Measurements from ENCODE around the gene GTSE1.

GTSE1 gene

DNA sequence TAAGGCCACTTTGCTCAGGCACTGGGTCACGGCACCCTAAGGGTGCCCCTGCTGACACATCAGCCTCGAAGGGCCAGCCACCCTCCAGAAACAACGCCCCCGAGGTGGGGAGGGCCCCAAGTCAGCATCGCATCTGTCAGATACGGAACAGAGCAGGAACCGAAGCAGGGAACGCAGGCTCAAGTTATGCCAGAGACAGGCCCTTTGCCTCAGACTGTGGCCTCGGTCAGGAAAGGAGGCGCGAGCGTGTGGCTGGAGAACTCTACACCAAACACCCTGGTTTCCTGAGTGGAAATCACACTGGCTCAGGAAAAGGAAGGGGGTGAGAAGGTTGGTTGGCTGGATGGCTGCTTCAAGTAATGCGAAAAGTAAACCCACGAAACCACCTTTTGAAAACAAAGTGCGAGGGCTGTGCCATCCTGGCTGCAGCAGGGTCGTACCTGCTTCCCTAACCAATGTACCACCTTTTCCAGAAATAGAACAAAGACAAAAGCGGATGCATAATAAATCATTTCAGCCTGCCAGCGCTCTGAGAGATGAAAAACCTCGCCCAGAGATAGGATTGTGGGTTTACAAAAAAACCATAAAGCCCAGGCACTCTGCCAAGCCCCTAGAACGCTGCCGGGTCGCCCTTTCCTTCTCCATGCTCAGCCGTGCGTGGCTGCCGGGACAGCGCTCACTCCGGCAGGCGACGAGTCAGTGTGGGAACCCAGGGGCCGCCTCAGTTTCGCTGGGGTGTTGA, 77.4 kb downstream of the GTSE1 start:
- no peak overlapping the region for H3K27ac ChIP-seq (ENCODE audit: low read length, poor library complexity, severe bottlenecking)
- no peak overlapping the region for H3K18ac ChIP-seq (ENCODE audit: low read depth in 1 of 2, low read length in 2 of 2)
- no peaks in the 10 kb centered on the region for H3K79me1 ChIP-seq (replicated peaks; ENCODE audit: low read length, poor library complexity, severe bottlenecking)
- peaks cover 13% of the 10 kb centered on the region for H3K9me3 ChIP-seq (ENCODE audit: control insufficient read depth, low read length)
- no peak overlapping the region for H4K8ac ChIP-seq (ENCODE audit: low read length)
- WGBS: 90% methylated on average over 29 of the region's 31 CpGs
- no peak overlapping the region for H2BK120ac ChIP-seq (ENCODE audit: low read depth, low read length)
- peaks cover 44% of the 10 kb centered on the region for H3K4me1 ChIP-seq (ENCODE audit: control insufficient read depth, insufficient read depth, low read depth, low read length)
- no peak overlapping the region for H3K4ac ChIP-seq (ENCODE audit: low read depth in 1 of 2, low read length in 2 of 2)
- no peak overlapping the region for H2AFZ ChIP-seq (ENCODE audit: low read depth, low read length)
- H3K36me3 ChIP-seq (ENCODE audit: control insufficient read depth in 1 of 2, insufficient read depth in 2 of 2, low read depth in 1 of 2, low read length in 2 of 2): peaks cover 0 to 54% of the 10 kb centered on the region in 2 experiments
- no peak overlapping the region for H2AK5ac ChIP-seq (ENCODE audit: low read length, severe bottlenecking)
- no peak overlapping the region for H2BK5ac ChIP-seq (ENCODE audit: low read depth, low read length, poor library complexity, severe bottlenecking)
- H3K23ac ChIP-seq (ENCODE audit: low read length in 2 of 2): no peak overlapping the region
- H3K27me3 ChIP-seq (ENCODE audit: control insufficient read depth in 1 of 2, insufficient read depth in 1 of 2, low read length in 2 of 2): peaks cover 0 to 18% of the 10 kb centered on the region in 2 experiments
- H2BK12ac ChIP-seq (ENCODE audit: low read length in 2 of 2): no peak overlapping the region
- H3K14ac ChIP-seq (ENCODE audit: low read length in 2 of 2): no peak overlapping the region
- H3K4me3 ChIP-seq (ENCODE audit: insufficient read depth in 1 of 2, low read depth in 1 of 2, low read length in 2 of 2): no peak overlapping the region
- H2BK15ac ChIP-seq (ENCODE audit: low read depth, poor library complexity, severe bottlenecking): no peak overlapping the region
- no peak overlapping the region for H4K91ac ChIP-seq (ENCODE audit: low read length)
- H3K4me2 ChIP-seq (ENCODE audit: low read length, poor library complexity, severe bottlenecking): no peak overlapping the region
- DNase-seq: no peak
- no peak overlapping the region for H3K9ac ChIP-seq (ENCODE audit: low read length)

DNA sequence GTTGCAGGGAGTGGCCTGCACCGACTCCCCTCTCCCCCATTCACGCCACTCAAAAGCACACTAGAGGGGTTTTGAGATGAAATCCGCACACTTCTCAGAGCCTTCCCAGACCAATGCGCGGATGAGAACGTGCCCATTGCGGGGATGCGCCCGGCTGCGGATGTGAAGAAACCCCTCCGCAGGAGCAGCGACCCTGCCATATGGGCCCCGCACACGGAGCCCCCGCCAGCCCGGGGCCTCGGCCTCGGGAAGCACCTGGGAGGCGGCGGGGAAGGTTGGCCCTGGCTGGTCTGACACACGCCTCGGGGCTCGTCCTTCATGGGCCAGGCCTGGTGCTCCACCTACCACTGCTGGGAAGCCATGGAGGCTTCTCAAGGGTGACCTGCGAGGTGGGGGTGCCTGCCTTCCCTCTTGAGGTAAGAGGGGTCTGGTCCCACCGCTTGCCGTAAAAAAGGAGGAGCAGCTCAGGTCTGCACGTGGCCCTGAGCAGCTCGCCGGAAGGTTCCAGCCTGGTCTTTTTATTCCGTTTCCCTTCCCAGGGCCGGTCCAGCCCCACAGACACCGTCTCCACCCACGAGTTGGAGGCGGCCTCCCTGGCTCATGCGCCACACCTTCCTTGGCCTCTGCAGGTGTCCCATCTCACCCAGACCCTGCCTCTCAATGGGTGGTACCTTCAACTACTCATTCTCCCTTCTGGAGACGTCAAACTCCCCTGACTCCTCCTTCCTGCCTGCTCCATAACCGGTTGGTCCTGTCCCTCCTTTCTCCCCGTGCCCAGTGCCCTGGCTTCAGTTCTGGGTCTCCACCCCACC, 78.2 kb downstream of the GTSE1 start:
- Histone ChIP-seq H2BK120ac (ENCODE audit: low read depth, low read length) (no peak overlapping the region), H3K18ac (ENCODE audit: low read depth in 1 of 2, low read length in 2 of 2) (no peak overlapping the region), H2AK5ac (ENCODE audit: low read length, severe bottlenecking) (no peak overlapping the region), H4K91ac (ENCODE audit: low read length) (no peak overlapping the region), H2BK12ac (ENCODE audit: low read length in 2 of 2) (no peak overlapping the region), H3K4me1 (ENCODE audit: control insufficient read depth, insufficient read depth, low read depth, low read length) (peaks cover 50% of the 10 kb centered on the region), H3K4me3 (ENCODE audit: insufficient read depth in 1 of 2, low read depth in 1 of 2, low read length in 2 of 2) (no peak overlapping the region), H3K9me3 (ENCODE audit: control insufficient read depth, low read length) (peaks cover 13% of the 10 kb centered on the region), H2BK15ac (ENCODE audit: low read depth, poor library complexity, severe bottlenecking) (no peak overlapping the region), H4K8ac (ENCODE audit: low read length) (no peak overlapping the region), H2BK5ac (ENCODE audit: low read depth, low read length, poor library complexity, severe bottlenecking) (no peak overlapping the region), H3K27me3 (ENCODE audit: control insufficient read depth in 1 of 2, insufficient read depth in 1 of 2, low read length in 2 of 2) (peaks cover 0 to 22% of the 10 kb centered on the region in 2 experiments), H3K27ac (ENCODE audit: low read length, poor library complexity, severe bottlenecking) (no peak overlapping the region), H3K79me1 (replicated peaks; ENCODE audit: low read length, poor library complexity, severe bottlenecking) (no peaks in the 10 kb centered on the region), H3K9ac (ENCODE audit: low read length) (no peak overlapping the region), H3K4ac (ENCODE audit: low read depth in 1 of 2, low read length in 2 of 2) (no peak overlapping the region), H3K4me2 (ENCODE audit: low read length, poor library complexity, severe bottlenecking) (no peak overlapping the region), H3K36me3 (ENCODE audit: control insufficient read depth in 1 of 2, insufficient read depth in 2 of 2, low read depth in 1 of 2, low read length in 2 of 2) (peaks cover 0 to 47% of the 10 kb centered on the region in 2 experiments), H2AFZ (ENCODE audit: low read depth, low read length) (no peak overlapping the region), H3K23ac (ENCODE audit: low read length in 2 of 2) (no peak overlapping the region), H3K14ac (ENCODE audit: low read length in 2 of 2) (no peak overlapping the region)
- DNase-seq: no peak
- WGBS: 92% methylated on average over 36 of the region's 38 CpGs

DNA sequence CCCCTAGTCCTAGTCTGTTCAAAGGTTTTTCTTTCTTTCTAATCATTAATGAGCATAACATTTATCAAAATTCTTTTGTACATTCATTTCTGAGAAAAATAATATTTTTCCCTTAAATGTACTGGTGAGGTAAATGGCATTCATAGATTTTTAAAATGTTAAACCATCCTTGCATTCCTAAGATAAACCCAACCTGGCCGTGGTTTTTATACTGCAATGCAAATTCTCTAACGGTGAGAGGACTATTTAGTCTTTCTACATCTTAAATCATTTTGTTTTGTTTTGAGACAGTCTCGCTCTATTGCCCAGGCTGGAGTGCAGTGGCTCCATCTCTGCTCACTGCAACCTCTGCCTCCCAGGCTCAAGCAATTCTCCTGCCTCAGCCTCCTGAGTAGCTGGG, 79.4 kb downstream of the GTSE1 start:
- H2BK12ac ChIP-seq (ENCODE audit: low read length in 2 of 2): no peak overlapping the region
- no peak overlapping the region for H2BK15ac ChIP-seq (ENCODE audit: low read depth, poor library complexity, severe bottlenecking)
- no peak overlapping the region for H2AK5ac ChIP-seq (ENCODE audit: low read length, severe bottlenecking)
- H4K91ac ChIP-seq (ENCODE audit: low read length): no peak overlapping the region
- no peak overlapping the region for H3K27ac ChIP-seq (ENCODE audit: low read length, poor library complexity, severe bottlenecking)
- no peak for DNase-seq
- H3K9ac ChIP-seq (ENCODE audit: low read length): no peak overlapping the region
- no peak overlapping the region for H3K4me3 ChIP-seq (ENCODE audit: insufficient read depth in 1 of 2, low read depth in 1 of 2, low read length in 2 of 2)
- H3K18ac ChIP-seq (ENCODE audit: low read depth in 1 of 2, low read length in 2 of 2): no peak overlapping the region
- H3K4me2 ChIP-seq (ENCODE audit: low read length, poor library complexity, severe bottlenecking): no peak overlapping the region
- peaks cover 0 to 42% of the 10 kb centered on the region in 2 experiments for H3K36me3 ChIP-seq (ENCODE audit: control insufficient read depth in 1 of 2, insufficient read depth in 2 of 2, low read depth in 1 of 2, low read length in 2 of 2)
- H3K27me3 ChIP-seq (ENCODE audit: control insufficient read depth in 1 of 2, insufficient read depth in 1 of 2, low read length in 2 of 2): peaks cover 0 to 27% of the 10 kb centered on the region in 2 experiments
- no peak overlapping the region for H3K4ac ChIP-seq (ENCODE audit: low read depth in 1 of 2, low read length in 2 of 2)
- no peak overlapping the region for H3K23ac ChIP-seq (ENCODE audit: low read length in 2 of 2)
- WGBS: 100% methylated on average over 2 of the region's 3 CpGs
- no peak overlapping the region for H2BK120ac ChIP-seq (ENCODE audit: low read depth, low read length)
- no peak overlapping the region for H2BK5ac ChIP-seq (ENCODE audit: low read depth, low read length, poor library complexity, severe bottlenecking)
- H2AFZ ChIP-seq (ENCODE audit: low read depth, low read length): no peak overlapping the region
- peaks cover 61% of the 10 kb centered on the region for H3K4me1 ChIP-seq (ENCODE audit: control insufficient read depth, insufficient read depth, low read depth, low read length)
- no peak overlapping the region for H3K14ac ChIP-seq (ENCODE audit: low read length in 2 of 2)
- no peak overlapping the region for H4K8ac ChIP-seq (ENCODE audit: low read length)
- peaks cover 13% of the 10 kb centered on the region for H3K9me3 ChIP-seq (ENCODE audit: control insufficient read depth, low read length)
- no peaks in the 10 kb centered on the region for H3K79me1 ChIP-seq (replicated peaks; ENCODE audit: low read length, poor library complexity, severe bottlenecking)

GRCh38 chr22:46376908-46377524, 80.3 kb downstream of the GTSE1 start:
- Histone ChIP-seq H2BK12ac (ENCODE audit: low read length in 2 of 2) (no peak overlapping the region), H4K8ac (ENCODE audit: low read length) (no peak overlapping the region), H2AFZ (ENCODE audit: low read depth, low read length) (no peak overlapping the region), H2AK5ac (ENCODE audit: low read length, severe bottlenecking) (peak overlapping the region; percentile 85), H3K4me3 (ENCODE audit: insufficient read depth in 1 of 2, low read depth in 1 of 2, low read length in 2 of 2) (no peak overlapping the region), H3K27ac (ENCODE audit: low read length, poor library complexity, severe bottlenecking) (peak overlapping the region; percentile 93), H3K18ac (ENCODE audit: low read depth in 1 of 2, low read length in 2 of 2) (no peak overlapping the region), H3K4me1 (ENCODE audit: control insufficient read depth, insufficient read depth, low read depth, low read length) (peaks cover 65% of the 10 kb centered on the region), H2BK5ac (ENCODE audit: low read depth, low read length, poor library complexity, severe bottlenecking) (peak overlapping the region; percentile 96), H3K4me2 (ENCODE audit: low read length, poor library complexity, severe bottlenecking) (no peak overlapping the region), H3K14ac (ENCODE audit: low read length in 2 of 2) (no peak overlapping the region), H3K79me1 (replicated peaks; ENCODE audit: low read length, poor library complexity, severe bottlenecking) (no peaks in the 10 kb centered on the region), H3K27me3 (ENCODE audit: control insufficient read depth in 1 of 2, insufficient read depth in 1 of 2, low read length in 2 of 2) (peaks cover 0 to 27% of the 10 kb centered on the region in 2 experiments), H3K23ac (ENCODE audit: low read length in 2 of 2) (no peak overlapping the region), H4K91ac (ENCODE audit: low read length) (no peak overlapping the region), H2BK15ac (ENCODE audit: low read depth, poor library complexity, severe bottlenecking) (no peak overlapping the region), H2BK120ac (ENCODE audit: low read depth, low read length) (no peak overlapping the region), H3K4ac (ENCODE audit: low read depth in 1 of 2, low read length in 2 of 2) (no peak overlapping the region), H3K9ac (ENCODE audit: low read length) (no peak overlapping the region), H3K9me3 (ENCODE audit: control insufficient read depth, low read length) (peaks cover 13% of the 10 kb centered on the region), H3K36me3 (ENCODE audit: control insufficient read depth in 1 of 2, insufficient read depth in 2 of 2, low read depth in 1 of 2, low read length in 2 of 2) (peaks cover 0 to 49% of the 10 kb centered on the region in 2 experiments)
- WGBS: 89% methylated on average over 19 of the region's 19 CpGs
- DNase-seq: no peak
